ENCODE results near the gene DGLUCY. TPM values are rescaled to one million over a fixed set of nuclear protein-coding genes. Genes with fewer than 3 reads are reported as not detected.
A peak's percentile ranks its signal among the peaks of the same experiment; 100 is the strongest.

DGLUCY gene
- total and polyA plus RNA-seq, 11 donors = 53.7 to 234 (median 138) TPM

DNA sequence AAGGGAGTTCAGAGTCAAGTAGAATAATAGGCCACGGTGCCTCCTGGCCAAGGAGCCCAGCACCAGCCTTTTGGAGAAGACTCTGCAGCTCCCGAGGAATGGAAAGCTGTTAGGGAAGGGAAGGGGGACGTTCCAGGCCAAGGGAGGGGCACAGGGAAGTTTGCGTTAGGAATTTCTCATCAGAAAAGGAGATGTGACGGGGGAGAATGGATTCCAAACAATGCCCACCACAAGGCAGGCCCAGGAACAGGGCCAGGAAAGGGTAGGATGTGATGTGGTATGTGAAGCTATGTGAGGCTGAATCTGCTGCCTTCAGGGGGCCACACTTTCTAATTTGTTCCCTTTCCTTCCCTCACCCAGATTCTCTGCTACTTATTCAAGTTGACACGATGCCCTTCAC is 46.0 kb downstream of the DGLUCY start:
- Histone ChIP-seq H3K4me3 (no peak overlapping the region), H3K36me3 (peaks cover 2 to 77% (median 74%) of the 10 kb centered on the region in 9 donors), H3K9me3 (no peaks in the 10 kb centered on the region), H3K27ac (peak overlapping the region in 3 of 12 donors; percentile 6 to 87 (median 68)), H3K27me3 (no peaks in the 10 kb centered on the region), H3K4me1 (peaks cover 0 to 65% (median 24%) of the 10 kb centered on the region in 12 donors)
- TF ChIP-seq, protein P1, sequence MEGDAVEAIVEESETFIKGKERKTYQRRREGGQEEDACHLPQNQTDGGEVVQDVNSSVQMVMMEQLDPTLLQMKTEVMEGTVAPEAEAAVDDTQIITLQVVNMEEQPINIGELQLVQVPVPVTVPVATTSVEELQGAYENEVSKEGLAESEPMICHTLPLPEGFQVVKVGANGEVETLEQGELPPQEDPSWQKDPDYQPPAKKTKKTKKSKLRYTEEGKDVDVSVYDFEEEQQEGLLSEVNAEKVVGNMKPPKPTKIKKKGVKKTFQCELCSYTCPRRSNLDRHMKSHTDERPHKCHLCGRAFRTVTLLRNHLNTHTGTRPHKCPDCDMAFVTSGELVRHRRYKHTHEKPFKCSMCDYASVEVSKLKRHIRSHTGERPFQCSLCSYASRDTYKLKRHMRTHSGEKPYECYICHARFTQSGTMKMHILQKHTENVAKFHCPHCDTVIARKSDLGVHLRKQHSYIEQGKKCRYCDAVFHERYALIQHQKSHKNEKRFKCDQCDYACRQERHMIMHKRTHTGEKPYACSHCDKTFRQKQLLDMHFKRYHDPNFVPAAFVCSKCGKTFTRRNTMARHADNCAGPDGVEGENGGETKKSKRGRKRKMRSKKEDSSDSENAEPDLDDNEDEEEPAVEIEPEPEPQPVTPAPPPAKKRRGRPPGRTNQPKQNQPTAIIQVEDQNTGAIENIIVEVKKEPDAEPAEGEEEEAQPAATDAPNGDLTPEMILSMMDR (IDR thresholded peaks at IDR 0.05) = no peak
- TF ChIP-seq POLR2A (IDR thresholded peaks at IDR 0.05) = no peak
- WGBS, 4 donors = 79 to 87% (median 87%) methylated on average over 6 of the region's 6 CpGs
- intact Hi-C loops (cut with DNase I) = loop anchor here in 1 of 10 donors (5.0 kb wide), 1 partner anchor 43 kb away; no protein-coding TSS in a partner anchor
- DNase-seq (no peak), ATAC-seq (no peak)

DNA sequence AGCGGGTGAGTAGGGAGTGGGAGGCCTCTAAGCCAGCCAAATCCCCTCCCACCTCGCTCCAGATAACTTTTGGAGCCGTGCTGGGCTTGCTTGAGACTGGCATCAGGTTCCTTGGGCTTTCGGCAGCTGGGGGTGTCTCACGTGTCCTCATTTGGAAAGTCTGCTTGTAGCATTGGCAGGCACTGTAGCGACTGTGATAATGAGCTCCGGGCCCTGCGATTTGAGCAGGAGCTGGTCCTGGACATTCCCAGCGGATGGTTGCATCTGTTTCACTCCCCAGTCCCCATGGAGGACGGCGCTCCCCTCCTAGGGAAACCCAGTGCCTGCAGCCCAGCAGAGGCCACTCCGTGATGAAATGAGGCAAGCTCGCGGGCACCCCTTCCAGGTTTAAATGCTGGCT is 49.4 kb downstream of the DGLUCY start:
- no peaks in the 10 kb centered on the region for H3K27me3 ChIP-seq
- H3K4me3 ChIP-seq = no peak overlapping the region
- peak in 4 of 5 donors; percentile 36 to 75 (median 66) for DNase-seq
- H3K36me3 ChIP-seq = peaks cover 2 to 100% (median 95%) of the 10 kb centered on the region in 9 donors
- H3K4me1 ChIP-seq = peaks cover 0 to 65% (median 12%) of the 10 kb centered on the region in 12 donors
- TF ChIP-seq, protein P1 (IDR thresholded peaks at IDR 0.05) = no peak
- no peak for TF ChIP-seq POLR2A (IDR thresholded peaks at IDR 0.05)
- intact Hi-C loops (cut with DNase I) = loop anchor here in 1 of 10 donors (5.0 kb wide), 1 partner anchor 46 kb away; no protein-coding TSS in a partner anchor
- peak; percentile 51 to 78 (median 72) for ATAC-seq
- H3K9me3 ChIP-seq = no peaks in the 10 kb centered on the region
- WGBS, 4 donors = 37 to 73% (median 63%) methylated on average over 13 to 14 of the region's 14 CpGs
- H3K27ac ChIP-seq = peak overlapping the region in 7 of 12 donors; percentile 31 to 77 (median 47)

DNA sequence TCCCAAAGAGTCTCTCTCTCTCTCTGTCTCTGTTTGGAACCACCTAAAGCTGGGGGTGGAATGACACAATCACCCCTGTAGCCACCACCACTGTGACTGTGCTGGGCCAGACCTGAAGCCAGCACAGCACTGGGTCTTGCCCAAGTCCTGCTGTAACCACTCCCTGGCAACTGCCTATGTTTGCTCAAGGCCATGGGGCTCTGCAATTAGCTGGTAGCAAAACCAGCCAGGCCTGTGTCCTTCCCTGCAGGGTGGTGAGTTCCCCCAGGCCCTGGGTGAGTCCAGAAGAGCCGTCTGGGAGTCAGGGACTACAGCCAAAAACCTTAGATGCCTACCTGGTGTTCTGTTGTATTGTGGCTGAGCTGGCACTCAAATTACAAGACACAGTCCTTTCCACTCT is 50.8 kb downstream of the DGLUCY start:
- peak; percentile 72 to 82 (median 80) for ATAC-seq
- TF ChIP-seq, protein P1 (IDR thresholded peaks at IDR 0.05) = no peak
- TF ChIP-seq POLR2A (IDR thresholded peaks at IDR 0.05) = no peak
- peak in 4 of 5 donors; percentile 48 to 84 (median 72) for DNase-seq
- Histone ChIP-seq H3K4me3 (no peak overlapping the region), H3K27me3 (no peaks in the 10 kb centered on the region), H3K9me3 (no peaks in the 10 kb centered on the region), H3K4me1 (peaks cover 0 to 52% (median 11%) of the 10 kb centered on the region in 12 donors), H3K36me3 (peaks cover 2 to 100% (median 95%) of the 10 kb centered on the region in 9 donors), H3K27ac (peak overlapping the region in 9 of 12 donors; percentile 1 to 77 (median 53))
- intact Hi-C loops (cut with DNase I) = loop anchor here in 2 of 10 donors (5.0 kb wide), 2 partner anchors 47 to 107 kb away; no protein-coding TSS in a partner anchor
- WGBS, 4 donors = 31 to 73% (median 42%) methylated on average over 1 of the region's 1 CpG

DNA sequence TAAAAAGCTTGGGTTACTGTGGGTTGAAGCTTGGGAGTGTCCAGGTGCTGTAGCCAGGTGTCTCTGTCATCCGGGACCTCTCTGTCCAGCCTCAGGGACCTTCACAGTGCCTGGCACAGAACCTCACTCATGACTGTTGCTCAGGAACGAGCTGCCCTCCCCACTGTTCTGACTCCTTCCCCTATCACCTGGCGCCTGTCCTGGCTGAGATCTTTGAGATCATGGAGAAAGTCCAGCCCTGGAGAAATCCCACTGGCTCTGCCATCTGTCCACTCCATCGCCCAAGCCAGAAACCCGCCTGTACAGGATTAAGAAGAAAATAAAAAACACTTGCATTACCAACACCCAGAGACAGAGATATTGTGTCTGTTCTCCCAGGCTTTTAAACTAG is 53.5 kb downstream of the DGLUCY start:
- Histone ChIP-seq H3K4me3 (no peak overlapping the region), H3K27ac (peak overlapping the region in 8 of 12 donors; percentile 5 to 45 (median 36)), H3K36me3 (peaks cover 0 to 91% (median 79%) of the 10 kb centered on the region in 9 donors), H3K27me3 (no peaks in the 10 kb centered on the region), H3K4me1 (peaks cover 0 to 75% (median 25%) of the 10 kb centered on the region in 12 donors), H3K9me3 (no peaks in the 10 kb centered on the region)
- WGBS, 4 donors = 65 to 78% (median 72%) methylated on average over 5 of the region's 5 CpGs
- ATAC-seq (no peak), DNase-seq (no peak)
- TF ChIP-seq POLR2A (IDR thresholded peaks at IDR 0.05) = no peak
- TF ChIP-seq, protein P1 (IDR thresholded peaks at IDR 0.05) = no peak
- intact Hi-C loops (cut with DNase I) = loop anchor here in 1 of 10 donors (5.0 kb wide), 1 partner anchor 110 kb away; no protein-coding TSS in a partner anchor
